ENCODE measurements around the gene LCN2.

LCN2 gene

DNA sequence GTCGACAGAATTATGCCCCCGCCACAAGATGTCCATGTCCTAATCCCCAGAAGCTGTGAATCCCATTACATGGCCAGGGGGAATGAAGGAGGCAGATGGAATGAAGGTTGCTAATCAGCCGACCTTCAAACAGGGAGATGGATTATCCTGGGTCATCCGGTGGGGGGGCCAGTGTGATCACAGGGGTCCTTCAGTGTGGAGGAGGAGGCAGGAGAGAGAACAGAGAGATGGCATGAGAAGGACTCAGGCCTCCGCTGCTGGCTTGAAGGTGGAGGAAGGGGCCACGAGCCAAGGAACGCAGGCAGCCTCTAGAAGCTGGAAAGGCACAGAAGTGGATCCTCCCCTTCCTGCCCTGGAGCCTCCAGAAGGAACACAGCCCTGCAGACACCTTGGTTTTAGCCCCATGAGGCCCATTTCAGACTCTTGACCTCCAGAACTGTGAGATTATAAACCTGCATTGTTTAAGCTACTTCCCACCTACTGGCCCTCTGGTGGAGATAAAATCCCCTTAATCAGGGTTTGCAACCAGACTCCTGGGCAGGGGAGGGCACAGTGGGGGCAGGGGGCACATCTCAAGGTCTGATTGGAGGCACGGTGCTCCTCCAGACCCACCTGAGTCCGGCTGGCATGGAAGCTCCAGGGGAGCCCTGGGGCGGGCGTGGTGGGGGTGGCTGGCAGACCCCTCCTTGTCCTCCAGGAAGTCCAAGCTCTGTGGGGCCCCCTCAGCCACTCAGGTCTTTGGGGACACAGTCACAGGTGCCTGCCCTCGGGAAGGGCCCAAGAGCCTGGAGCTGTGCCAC lies 35.5 kb upstream of the LCN2 start:
- peaks cover 6% of the 10 kb centered on the region for H3K9me3 ChIP-seq (ENCODE audit: severe bottlenecking)
- H3K36me3 ChIP-seq: peaks cover 29% of the 10 kb centered on the region
- H3K4me3 ChIP-seq (ENCODE audit: low read depth, low read length): no peak overlapping the region
- TF ChIP-seq, protein P1, sequence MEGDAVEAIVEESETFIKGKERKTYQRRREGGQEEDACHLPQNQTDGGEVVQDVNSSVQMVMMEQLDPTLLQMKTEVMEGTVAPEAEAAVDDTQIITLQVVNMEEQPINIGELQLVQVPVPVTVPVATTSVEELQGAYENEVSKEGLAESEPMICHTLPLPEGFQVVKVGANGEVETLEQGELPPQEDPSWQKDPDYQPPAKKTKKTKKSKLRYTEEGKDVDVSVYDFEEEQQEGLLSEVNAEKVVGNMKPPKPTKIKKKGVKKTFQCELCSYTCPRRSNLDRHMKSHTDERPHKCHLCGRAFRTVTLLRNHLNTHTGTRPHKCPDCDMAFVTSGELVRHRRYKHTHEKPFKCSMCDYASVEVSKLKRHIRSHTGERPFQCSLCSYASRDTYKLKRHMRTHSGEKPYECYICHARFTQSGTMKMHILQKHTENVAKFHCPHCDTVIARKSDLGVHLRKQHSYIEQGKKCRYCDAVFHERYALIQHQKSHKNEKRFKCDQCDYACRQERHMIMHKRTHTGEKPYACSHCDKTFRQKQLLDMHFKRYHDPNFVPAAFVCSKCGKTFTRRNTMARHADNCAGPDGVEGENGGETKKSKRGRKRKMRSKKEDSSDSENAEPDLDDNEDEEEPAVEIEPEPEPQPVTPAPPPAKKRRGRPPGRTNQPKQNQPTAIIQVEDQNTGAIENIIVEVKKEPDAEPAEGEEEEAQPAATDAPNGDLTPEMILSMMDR (IDR thresholded peaks at IDR 0.05; ENCODE audit: low read depth, low read length): no peak
- peak; percentile 88 for DNase-seq
- H3K27me3 ChIP-seq (ENCODE audit: insufficient read depth, low read depth, severe bottlenecking): no peaks in the 10 kb centered on the region
- H3K27ac ChIP-seq: peak overlapping the region; percentile 81

DNA sequence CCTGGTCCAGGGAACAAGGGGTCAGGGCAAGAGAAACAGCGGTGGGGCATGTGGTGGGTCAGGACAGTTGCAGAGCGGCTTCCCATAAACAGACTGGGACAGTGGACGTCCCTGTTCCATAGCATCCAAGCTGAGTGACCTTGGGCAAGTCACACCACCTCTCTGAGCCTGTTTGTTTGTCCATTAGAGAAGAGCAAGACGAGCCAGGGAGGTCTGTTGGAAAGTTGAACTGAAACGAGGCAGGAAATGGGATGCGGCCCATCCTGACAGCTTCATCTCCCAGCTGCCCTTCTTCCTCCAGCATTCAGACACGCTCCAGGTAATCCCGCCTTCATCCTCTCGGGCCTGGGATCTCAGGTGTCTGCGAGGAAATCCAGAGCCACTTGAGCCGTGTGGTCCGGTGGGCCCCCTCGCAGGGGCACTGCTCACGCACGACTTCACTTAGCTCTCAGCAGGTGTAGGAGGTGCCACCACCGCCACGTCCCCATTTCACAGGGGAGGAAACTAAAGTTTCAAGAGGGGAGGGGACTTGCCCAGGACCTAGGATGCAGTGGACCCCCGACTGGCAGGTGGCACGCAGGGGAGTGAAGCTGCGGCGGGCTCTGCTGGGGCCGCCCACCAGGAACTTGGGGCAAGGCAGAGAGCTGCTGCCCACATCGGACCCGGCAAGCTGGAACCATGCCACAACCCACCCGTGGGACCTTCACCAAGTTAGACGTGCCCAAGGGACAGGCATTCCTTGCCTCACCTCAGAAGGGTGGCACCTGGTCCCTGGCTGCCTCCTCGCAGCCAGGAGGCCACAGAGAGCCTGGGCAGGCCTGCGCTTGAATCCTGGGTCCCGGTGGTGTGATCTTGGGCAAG lies 34.7 kb upstream of the LCN2 start:
- no peak overlapping the region for H3K4me3 ChIP-seq (ENCODE audit: low read depth, low read length)
- peak overlapping the region; percentile 81 for H3K27ac ChIP-seq
- peaks cover 29% of the 10 kb centered on the region for H3K36me3 ChIP-seq
- TF ChIP-seq, protein P1 (IDR thresholded peaks at IDR 0.05; ENCODE audit: low read depth, low read length): no peak
- H3K9me3 ChIP-seq (ENCODE audit: severe bottlenecking): peaks cover 6% of the 10 kb centered on the region
- no peaks in the 10 kb centered on the region for H3K27me3 ChIP-seq (ENCODE audit: insufficient read depth, low read depth, severe bottlenecking)
- DNase-seq: no peak

- peak overlapping the region; percentile 81 for H3K27ac ChIP-seq
- H3K36me3 ChIP-seq: peaks cover 29% of the 10 kb centered on the region
- TF ChIP-seq, protein P1 (IDR thresholded peaks at IDR 0.05; ENCODE audit: low read depth, low read length): no peak
Observed at GRCh38 chr9:128115187-128116103, 33.8 kb upstream of the LCN2 start.

GRCh38 chr9:128116104-128117083 lies 32.9 kb upstream of the LCN2 start:
- DNase-seq: no peak
- Histone ChIP-seq H3K27ac (no peak overlapping the region), H3K9me3 (ENCODE audit: severe bottlenecking) (peaks cover 6% of the 10 kb centered on the region), H3K4me3 (ENCODE audit: low read depth, low read length) (no peak overlapping the region), H3K36me3 (peaks cover 30% of the 10 kb centered on the region), H3K27me3 (ENCODE audit: insufficient read depth, low read depth, severe bottlenecking) (no peaks in the 10 kb centered on the region)
- TF ChIP-seq, protein P1 (IDR thresholded peaks at IDR 0.05; ENCODE audit: low read depth, low read length): no peak

More at GRCh38 chr9:128115187-128116103, 33.8 kb upstream of the LCN2 start:
- no peaks in the 10 kb centered on the region for H3K27me3 ChIP-seq (ENCODE audit: insufficient read depth, low read depth, severe bottlenecking)
- no peak overlapping the region for H3K4me3 ChIP-seq (ENCODE audit: low read depth, low read length)
- no peak for DNase-seq
- H3K9me3 ChIP-seq (ENCODE audit: severe bottlenecking): peaks cover 6% of the 10 kb centered on the region
